Skeletal muscle tissue (tissue), 4 donors: ENCODE data around the gene PRLR. TPM values are rescaled to one million over a fixed set of nuclear protein-coding genes. Genes with fewer than 3 reads are reported as not detected.

Experiments
- H3K27ac ChIP-seq: one replicate; pipeline ENCODE4 v1.7.0; 2013; ENCODE audit warnings: mild to moderate bottlenecking, low read depth, low read length, inconsistent platforms
- H3K27me3 ChIP-seq, 3 donors: one replicate each; pipeline ENCODE4 v1.7.0; 2013; ENCODE audit warnings: low read length in 3 of 3; ENCODE audit not compliant: control insufficient read depth in 3 of 3, insufficient read depth in 3 of 3
- H3K36me3 ChIP-seq, 3 donors: one replicate each; pipeline ENCODE4 v1.7.0; 2013; ENCODE audit warnings: low read length in 3 of 3; ENCODE audit not compliant: control insufficient read depth in 3 of 3, insufficient read depth in 3 of 3
- H3K4me1 ChIP-seq, 3 donors: one replicate each; pipeline ENCODE4 v1.7.0; 2013; ENCODE audit warnings: low read length in 3 of 3, mild to moderate bottlenecking in 3 of 3; ENCODE audit not compliant: control insufficient read depth in 3 of 3, insufficient read depth in 3 of 3
- H3K4me3 ChIP-seq, 3 donors: one replicate each; pipeline ENCODE4 v1.7.0; 2013; ENCODE audit warnings: low read length in 3 of 3
- H3K9ac ChIP-seq, 3 donors: one replicate each; pipeline ENCODE4 v1.7.0; 2013; ENCODE audit warnings: low read length in 3 of 3, mild to moderate bottlenecking in 3 of 3, moderate library complexity in 2 of 3, low read depth in 1 of 3
- H3K9me3 ChIP-seq, 3 donors: one replicate each; pipeline ENCODE4 v1.7.0; 2013; ENCODE audit warnings: low read length in 3 of 3; ENCODE audit not compliant: control insufficient read depth in 3 of 3
- total RNA-seq: library from RNA; depleted of rRNA; stranded (reverse); fragments of >200 nt; gene quantifications from one replicate; pipeline ENCODE4 v1.2.3, GENCODE V29; 2014
- donor health status: Osteomylitis.

Gene PRLR
- total RNA-seq, 1 donor from 2014 or later = 0.52 TPM

DNA sequence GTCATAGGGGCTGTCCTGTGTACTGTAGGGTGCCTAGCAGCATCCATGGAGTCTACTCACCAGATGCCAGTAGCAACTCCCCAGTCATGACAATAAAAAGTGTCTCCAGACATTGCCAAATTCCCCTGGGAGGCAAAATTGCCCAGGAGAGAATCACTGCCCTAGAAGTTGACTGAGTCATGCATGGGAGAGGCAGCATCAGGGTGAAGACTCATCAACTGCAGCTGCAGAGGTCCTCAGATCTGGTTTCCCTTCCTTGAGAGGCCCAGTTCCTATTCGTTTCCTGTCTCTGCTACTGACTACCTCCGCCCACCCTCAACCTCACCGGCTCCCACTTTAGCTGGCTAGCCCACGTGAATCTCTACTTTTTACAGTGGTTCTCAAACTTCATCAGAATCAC, 93.9 kb downstream of the PRLR start:
- Histone ChIP-seq H3K9me3 (no peaks in the 10 kb centered on the region), H3K36me3 (no peaks in the 10 kb centered on the region), H3K9ac (no peak overlapping the region), H3K27me3 (no peaks in the 10 kb centered on the region), H3K4me3 (no peak overlapping the region), H3K4me1 (no peaks in the 10 kb centered on the region), H3K27ac (no peak overlapping the region)

- Histone ChIP-seq H3K27ac (no peak overlapping the region), H3K4me3 (no peak overlapping the region), H3K27me3 (no peaks in the 10 kb centered on the region), H3K36me3 (no peaks in the 10 kb centered on the region), H3K9ac (no peak overlapping the region), H3K4me1 (no peaks in the 10 kb centered on the region), H3K9me3 (peaks cover 0 to 2% (median 0%) of the 10 kb centered on the region in 3 donors)
These were observed 95.0 kb downstream of the PRLR start for GRCh38 chr5:35135239-35135700.

GRCh38 chr5:35134278-35135030, 95.8 kb downstream of the PRLR start:
- H3K27ac ChIP-seq = no peak overlapping the region
- no peaks in the 10 kb centered on the region for H3K36me3 ChIP-seq
- no peaks in the 10 kb centered on the region for H3K4me1 ChIP-seq
- peaks cover 0 to 2% (median 0%) of the 10 kb centered on the region in 3 donors for H3K9me3 ChIP-seq
- no peak overlapping the region for H3K4me3 ChIP-seq
- H3K9ac ChIP-seq = no peak overlapping the region
- no peaks in the 10 kb centered on the region for H3K27me3 ChIP-seq

DNA sequence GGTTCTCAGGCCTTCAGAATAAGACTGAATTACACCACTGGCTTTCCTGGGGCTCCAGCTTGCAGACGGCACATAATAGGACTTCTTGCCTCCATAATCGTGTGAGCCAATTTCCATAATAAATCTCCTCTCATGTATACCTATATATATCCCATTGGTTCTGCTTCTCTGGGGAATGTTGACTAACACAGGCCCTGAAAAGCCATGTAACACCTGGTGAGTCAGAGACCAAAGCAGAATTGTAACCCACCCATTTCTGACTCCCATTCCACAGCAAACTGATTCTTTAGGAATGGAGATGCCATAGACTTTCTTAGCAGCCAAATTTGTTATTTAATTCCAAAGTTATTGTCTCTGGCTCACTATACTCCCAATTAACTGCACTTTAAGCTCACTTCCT, 97.1 kb downstream of the PRLR start:
- no peaks in the 10 kb centered on the region for H3K36me3 ChIP-seq
- H3K9ac ChIP-seq = no peak overlapping the region

DNA sequence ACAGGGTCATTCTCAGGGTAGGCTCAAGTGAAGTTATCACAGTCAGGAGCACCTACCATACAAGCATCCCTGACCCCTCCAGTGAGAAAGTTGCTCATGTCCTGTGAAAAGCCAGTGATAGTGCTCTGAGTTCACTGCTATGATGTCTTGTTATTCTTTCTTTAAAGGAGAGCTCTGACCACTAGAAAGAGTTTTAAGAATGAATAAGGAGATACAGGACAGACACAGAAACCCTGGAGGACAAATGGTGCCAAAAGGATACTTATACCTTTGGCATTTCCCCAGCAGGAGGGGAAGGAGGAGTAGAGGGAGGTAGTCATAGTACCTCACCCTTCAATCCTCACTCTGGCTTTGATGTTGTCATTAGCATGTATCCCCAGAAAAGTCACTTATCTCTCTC, 98.6 kb downstream of the PRLR start:
- H3K9me3 ChIP-seq = peaks cover 0 to 2% (median 0%) of the 10 kb centered on the region in 3 donors
- no peak overlapping the region for H3K9ac ChIP-seq
- no peak overlapping the region for H3K27ac ChIP-seq
- no peaks in the 10 kb centered on the region for H3K4me1 ChIP-seq
- H3K27me3 ChIP-seq = no peaks in the 10 kb centered on the region
- no peak overlapping the region for H3K4me3 ChIP-seq
- H3K36me3 ChIP-seq = no peaks in the 10 kb centered on the region

More for the DNA sequence above, 97.1 kb downstream of the PRLR start:
- Histone ChIP-seq H3K27ac (no peak overlapping the region), H3K9me3 (peaks cover 0 to 2% (median 0%) of the 10 kb centered on the region in 3 donors), H3K27me3 (no peaks in the 10 kb centered on the region), H3K4me3 (no peak overlapping the region), H3K4me1 (no peaks in the 10 kb centered on the region)

DNA sequence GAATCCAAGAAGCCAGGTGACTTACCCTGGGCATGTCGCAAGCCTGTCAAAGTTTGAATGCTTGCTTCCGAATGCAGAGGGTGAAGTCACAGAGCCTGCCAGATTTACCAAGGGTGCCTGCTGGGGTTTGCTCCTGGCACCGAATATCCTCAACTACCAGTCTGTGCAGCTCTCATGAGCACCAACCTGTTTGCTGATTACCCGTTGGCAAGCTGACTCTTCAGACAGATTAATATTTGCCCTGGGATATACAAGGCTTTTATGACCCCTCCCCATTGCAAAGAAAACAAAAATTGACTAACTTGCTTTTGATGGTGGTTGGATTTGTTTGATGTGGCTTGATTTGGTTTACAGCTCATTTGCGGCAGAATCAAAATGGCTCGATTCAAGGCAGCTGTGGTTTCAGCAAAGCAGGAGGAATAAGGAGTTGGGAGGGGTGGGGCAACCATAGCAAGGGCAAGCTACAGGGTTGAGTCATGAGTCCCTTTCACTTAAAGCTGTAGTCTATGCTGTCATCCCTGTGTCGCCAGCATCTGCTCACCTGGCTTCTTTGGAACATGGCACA, 100.3 kb downstream of the PRLR start:
- Histone ChIP-seq H3K9me3 (peaks cover 0 to 2% (median 0%) of the 10 kb centered on the region in 3 donors), H3K27ac (no peak overlapping the region), H3K4me3 (no peak overlapping the region), H3K9ac (no peak overlapping the region), H3K36me3 (no peaks in the 10 kb centered on the region), H3K27me3 (no peaks in the 10 kb centered on the region), H3K4me1 (no peaks in the 10 kb centered on the region)

- Histone ChIP-seq H3K27ac (no peak overlapping the region), H3K9ac (no peak overlapping the region)
These were observed 101.0 kb downstream of the PRLR start for GRCh38 chr5:35129276-35129675.

GRCh38 chr5:35127006-35127405, 103.3 kb downstream of the PRLR start:
- no peaks in the 10 kb centered on the region for H3K36me3 ChIP-seq
- H3K9me3 ChIP-seq = peaks cover 0 to 2% (median 0%) of the 10 kb centered on the region in 3 donors
- no peak overlapping the region for H3K27ac ChIP-seq
- H3K4me1 ChIP-seq = no peaks in the 10 kb centered on the region
- H3K4me3 ChIP-seq = no peak overlapping the region
- H3K27me3 ChIP-seq = no peaks in the 10 kb centered on the region
- no peak overlapping the region for H3K9ac ChIP-seq

More at GRCh38 chr5:35129276-35129675, 101.0 kb downstream of the PRLR start:
- no peak overlapping the region for H3K4me3 ChIP-seq
- peaks cover 0 to 2% (median 0%) of the 10 kb centered on the region in 3 donors for H3K9me3 ChIP-seq
- no peaks in the 10 kb centered on the region for H3K36me3 ChIP-seq
- H3K27me3 ChIP-seq = no peaks in the 10 kb centered on the region
- no peaks in the 10 kb centered on the region for H3K4me1 ChIP-seq

GRCh38 chr5:35125746-35126145, 104.5 kb downstream of the PRLR start:
- no peaks in the 10 kb centered on the region for H3K36me3 ChIP-seq
- H3K27ac ChIP-seq = no peak overlapping the region
- no peaks in the 10 kb centered on the region for H3K4me1 ChIP-seq
- H3K4me3 ChIP-seq = no peak overlapping the region
- H3K9me3 ChIP-seq = no peaks in the 10 kb centered on the region
- no peak overlapping the region for H3K9ac ChIP-seq
- no peaks in the 10 kb centered on the region for H3K27me3 ChIP-seq

- no peaks in the 10 kb centered on the region for H3K9me3 ChIP-seq
- H3K4me3 ChIP-seq = no peak overlapping the region
- no peaks in the 10 kb centered on the region for H3K36me3 ChIP-seq
- no peaks in the 10 kb centered on the region for H3K4me1 ChIP-seq
- no peak overlapping the region for H3K9ac ChIP-seq
- no peaks in the 10 kb centered on the region for H3K27me3 ChIP-seq
- no peak overlapping the region for H3K27ac ChIP-seq
These were observed 105.4 kb downstream of the PRLR start for GRCh38 chr5:35124932-35125331.
